ENCODE results near the gene MMP23B.
"Not testable (repeated sequence)": the region's sequence is repeated elsewhere in the genome, so short reads cannot be mapped to it uniquely, and the experiment has no call there.

Gene MMP23B

GRCh38 chr1:1647567-1648241 is 15.7 kb downstream of the MMP23B start:
- not testable (repeated sequence) for H3K4me1 ChIP-seq, H3K27ac ChIP-seq, H3K4me2 ChIP-seq, H3K4me3 ChIP-seq, H3K27me3 ChIP-seq, H4K20me1 ChIP-seq, H3K9me3 ChIP-seq
- 0 out of 2 replicates have a peak overlapping the region, but pooled peaks have one; percentile 45 for H3K9ac ChIP-seq
- H3K36me3 ChIP-seq = peaks cover 68% of the 10 kb centered on the region

- not testable (repeated sequence) for H3K4me2 ChIP-seq, H3K4me3 ChIP-seq, H3K4me1 ChIP-seq, H3K27me3 ChIP-seq, H3K9ac ChIP-seq, H4K20me1 ChIP-seq, H3K27ac ChIP-seq, H3K9me3 ChIP-seq
- peaks cover 73% of the 10 kb centered on the region for H3K36me3 ChIP-seq
These were observed 16.3 kb downstream of the MMP23B start for GRCh38 chr1:1648265-1648664.

- Histone ChIP-seq H3K4me2 (peak within 1 kb of the TSS; percentile 59), H3K4me3 (peak within 1 kb of the TSS; percentile 76), H3K9ac (peak within 1 kb of the TSS; percentile 84), H3K36me3 (peaks cover 30% of the 10 kb centered on the region), H3K27ac (peak within 1 kb of the TSS; percentile 91)
- not testable (repeated sequence) for H4K20me1 ChIP-seq, H3K4me1 ChIP-seq, H3K27me3 ChIP-seq, H3K9me3 ChIP-seq
These were observed 26.9 kb downstream of the MMP23B start, which contains the start of gene CDK11B for GRCh38 chr1:1658583-1659549. TSS of gene CDK11B (minus strand) at chr1:1659004. CDS start at chr1:1657485, 1,519 bp downstream.

GRCh38 chr1:1662392-1662791 is 30.4 kb downstream of the MMP23B start:
- H3K27ac ChIP-seq, H3K4me1 ChIP-seq, H3K9me3 ChIP-seq, H3K4me3 ChIP-seq, H3K9ac ChIP-seq, H3K27me3 ChIP-seq, H3K4me2 ChIP-seq: not testable (repeated sequence)
- Histone ChIP-seq H3K36me3 (peaks cover 24% of the 10 kb centered on the region), H4K20me1 (0 out of 2 replicates have a peak, but pooled peaks cover 11% of the 10 kb centered on the region)

GRCh38 chr1:1662830-1663560 is 31.0 kb downstream of the MMP23B start:
- not testable (repeated sequence) for H3K4me2 ChIP-seq, H3K4me1 ChIP-seq, H3K9ac ChIP-seq, H3K4me3 ChIP-seq, H3K27me3 ChIP-seq, H3K27ac ChIP-seq, H3K9me3 ChIP-seq
- Histone ChIP-seq H4K20me1 (0 out of 2 replicates have a peak, but pooled peaks cover 11% of the 10 kb centered on the region), H3K36me3 (peaks cover 28% of the 10 kb centered on the region)

- H3K9ac ChIP-seq, H3K27ac ChIP-seq, H3K27me3 ChIP-seq, H3K4me3 ChIP-seq, H3K4me2 ChIP-seq, H3K9me3 ChIP-seq, H3K4me1 ChIP-seq: not testable (repeated sequence)
- Histone ChIP-seq H3K36me3 (peaks cover 41% of the 10 kb centered on the region), H4K20me1 (0 out of 2 replicates have a peak, but pooled peaks cover 11% of the 10 kb centered on the region)
These were observed 32.3 kb downstream of the MMP23B start for GRCh38 chr1:1664318-1664717.

- H3K4me3 ChIP-seq = no peak overlapping the region
- H3K27ac ChIP-seq = no peak overlapping the region
- no peak overlapping the region for H3K9ac ChIP-seq
- no peaks in the 10 kb centered on the region for H3K9me3 ChIP-seq
- no peaks in the 10 kb centered on the region for H3K4me1 ChIP-seq
- peaks cover 50% of the 10 kb centered on the region for H3K36me3 ChIP-seq
- no peaks in the 10 kb centered on the region for H3K27me3 ChIP-seq
- no peak overlapping the region for H3K4me2 ChIP-seq
- TF ChIP-seq Cebpa-rat (IDR thresholded peaks at IDR 0.05) = no peak
- H4K20me1 ChIP-seq = peaks cover 19% of the 10 kb centered on the region; the same call in 1 of the 2 replicates
These were observed 33.2 kb downstream of the MMP23B start for GRCh38 chr1:1664941-1665814.

GRCh38 chr1:1665815-1666251 is 33.9 kb downstream of the MMP23B start:
- H3K4me2 ChIP-seq = no peak overlapping the region
- no peak overlapping the region for H3K4me3 ChIP-seq
- H3K4me1 ChIP-seq = no peaks in the 10 kb centered on the region
- no peak overlapping the region for H3K9ac ChIP-seq
- peaks cover 56% of the 10 kb centered on the region for H3K36me3 ChIP-seq
- H4K20me1 ChIP-seq = peaks cover 20% of the 10 kb centered on the region; the same call in 1 of the 2 replicates
- TF ChIP-seq Cebpa-rat (IDR thresholded peaks at IDR 0.05) = no peak
- H3K27ac ChIP-seq = no peak overlapping the region
- H3K27me3 ChIP-seq = no peaks in the 10 kb centered on the region
- H3K9me3 ChIP-seq = no peaks in the 10 kb centered on the region

GRCh38 chr1:1666526-1666925 is 34.6 kb downstream of the MMP23B start:
- H3K9ac ChIP-seq = no peak overlapping the region
- H3K36me3 ChIP-seq = peaks cover 63% of the 10 kb centered on the region
- no peak overlapping the region for H3K4me3 ChIP-seq
- no peak overlapping the region for H3K4me2 ChIP-seq
- no peak for TF ChIP-seq Cebpa-rat (IDR thresholded peaks at IDR 0.05)
- H3K4me1 ChIP-seq = no peaks in the 10 kb centered on the region
- H4K20me1 ChIP-seq = peaks cover 27% of the 10 kb centered on the region
- no peak overlapping the region for H3K27ac ChIP-seq
- no peaks in the 10 kb centered on the region for H3K9me3 ChIP-seq
- H3K27me3 ChIP-seq = no peaks in the 10 kb centered on the region

All from BLaER1 (cell line).